H9 (cell line): ENCODE measurements around the gene RASSF3. TPM values are rescaled to one million over a fixed set of nuclear protein-coding genes. Genes with fewer than 3 reads are reported as not detected.

ENCODE experiments used
- DNase-seq: peaks from one replicate; pipeline ENCODE4 v3.0.0-alpha.2; 2017
- H2AFZ ChIP-seq: one replicate; pipeline ENCODE4 v1.6.1; 2013; ENCODE audit warnings: mild to moderate bottlenecking, low read length, control low read depth, moderate library complexity
- H2AK5ac ChIP-seq: 2 replicates; pipeline ENCODE4 v1.6.1; 2013; ENCODE audit warnings: low read length, control low read depth, mixed read lengths; ENCODE audit not compliant: insufficient read length
- H2BK120ac ChIP-seq: one replicate; pipeline ENCODE4 v1.6.1; 2013; ENCODE audit warnings: low read depth, mild to moderate bottlenecking, low read length, control low read depth, inconsistent platforms; ENCODE audit not compliant: poor library complexity, severe bottlenecking
- H2BK12ac ChIP-seq: 2 replicates; pipeline ENCODE4 v1.6.1; 2013; ENCODE audit warnings: low read length, control low read depth, mixed read lengths, low read depth; ENCODE audit not compliant: insufficient read length
- H2BK15ac ChIP-seq: 2 replicates; pipeline ENCODE4 v1.6.1; 2013; ENCODE audit warnings: low read depth, low read length, control low read depth
- H2BK20ac ChIP-seq: one replicate; pipeline ENCODE4 v1.6.1; 2013; ENCODE audit warnings: low read depth, mild to moderate bottlenecking, low read length, control low read depth, inconsistent platforms; ENCODE audit not compliant: poor library complexity, severe bottlenecking
- H2BK5ac ChIP-seq: 2 replicates; pipeline ENCODE4 v1.6.1; 2013; ENCODE audit warnings: low read length, control low read depth, mixed read lengths; ENCODE audit not compliant: insufficient read length
- H3K14ac ChIP-seq: 2 replicates; pipeline ENCODE4 v1.6.1; 2013; ENCODE audit warnings: low read length, control low read depth; ENCODE audit not compliant: insufficient read depth
- H3K18ac ChIP-seq: 2 replicates; pipeline ENCODE4 v1.6.1; 2013; ENCODE audit warnings: low read depth, mild to moderate bottlenecking, mixed read lengths, low read length, control low read depth; ENCODE audit not compliant: insufficient read length
- H3K23ac ChIP-seq: 2 replicates; pipeline ENCODE4 v1.6.1; 2013; ENCODE audit warnings: low read length, control low read depth, mixed read lengths, low read depth; ENCODE audit not compliant: insufficient read length
- H3K23me2 ChIP-seq: 2 replicates; pipeline ENCODE4 v1.6.1; 2013; ENCODE audit warnings: low read depth, mild to moderate bottlenecking, mixed read lengths, low read length, control low read depth; ENCODE audit not compliant: insufficient read length, poor library complexity, severe bottlenecking
- H3K27ac ChIP-seq: 2 replicates; pipeline ENCODE4 v1.5.1; 2013; ENCODE audit warnings: low read length, control low read depth, mixed read lengths, low read depth; ENCODE audit not compliant: insufficient read length
- H3K27me3 ChIP-seq: 2 replicates; pipeline ENCODE4 v1.6.1; 2013; ENCODE audit warnings: low read length, control low read depth, inconsistent platforms; ENCODE audit not compliant: insufficient read depth
- H3K4ac ChIP-seq: 2 replicates; pipeline ENCODE4 v1.6.1; 2013; ENCODE audit warnings: low read depth, mild to moderate bottlenecking, control low read depth, inconsistent platforms, low read length, moderate library complexity
- H3K4me1 ChIP-seq: 2 replicates; pipeline ENCODE4 v1.6.1; 2013; ENCODE audit warnings: low read length, control low read depth, inconsistent platforms; ENCODE audit not compliant: insufficient read depth
- H3K4me2 ChIP-seq: 2 replicates; pipeline ENCODE4 v1.6.1; 2013; ENCODE audit warnings: low read length, control low read depth, mixed read lengths; ENCODE audit not compliant: insufficient read length, insufficient read depth
- H3K56ac ChIP-seq: 2 replicates; pipeline ENCODE4 v1.6.1; 2013; ENCODE audit warnings: low read depth, mild to moderate bottlenecking, mixed read lengths, low read length, control low read depth; ENCODE audit not compliant: insufficient read length
- H3K79me1 ChIP-seq: 2 replicates; pipeline ENCODE4 v1.6.1; 2013; ENCODE audit warnings: low read depth, mild to moderate bottlenecking, moderate library complexity, low read length, control low read depth, inconsistent platforms; ENCODE audit not compliant: insufficient read depth, poor library complexity, severe bottlenecking
- H3K79me2 ChIP-seq: 2 replicates; pipeline ENCODE4 v1.6.1; 2013; ENCODE audit warnings: low read length, control low read depth, inconsistent platforms; ENCODE audit not compliant: insufficient read depth
- H3K9ac ChIP-seq: 2 replicates; pipeline ENCODE4 v1.6.1; 2013; ENCODE audit warnings: low read length, control low read depth, mixed read lengths; ENCODE audit not compliant: insufficient read length; ENCODE audit errors: extremely low read depth
- H3K9me3 ChIP-seq: one replicate; pipeline ENCODE4 v1.6.1; 2013; ENCODE audit warnings: low read depth, low read length, inconsistent platforms; ENCODE audit not compliant: control insufficient read depth
- H3T11ph ChIP-seq: one replicate; pipeline ENCODE4 v1.6.1; 2013; ENCODE audit warnings: mild to moderate bottlenecking, low read length, control low read depth, inconsistent platforms
- H4K20me1 ChIP-seq: one replicate; pipeline ENCODE4 v1.6.1; 2013; ENCODE audit not compliant: control insufficient read depth, insufficient read length, insufficient read depth
- H4K5ac ChIP-seq: 2 replicates; pipeline ENCODE4 v1.6.1; 2013; ENCODE audit warnings: low read depth, mild to moderate bottlenecking, mixed read lengths, low read length, control low read depth; ENCODE audit not compliant: insufficient read length
- H4K8ac ChIP-seq: replicated peaks from 2 replicates; pipeline ENCODE4 v1.6.1; 2013; ENCODE audit warnings: low read length, control low read depth, mixed read lengths, low read depth; ENCODE audit not compliant: insufficient read length
- H4K91ac ChIP-seq: 2 replicates; pipeline ENCODE4 v1.6.1; 2013; ENCODE audit warnings: low read depth, mild to moderate bottlenecking, moderate library complexity, mixed read lengths, low read length, control low read depth; ENCODE audit not compliant: insufficient read length
- H3K27ac Mint-ChIP-seq, 3 experiments: 2 replicates in 2 of 3; 3 replicates in 1 of 3; pipeline ENCODE4 v1.8.0; 2020 to 2021; ENCODE audit warnings: mixed read lengths in 3 of 3, mild to moderate bottlenecking in 1 of 3, moderate library complexity in 1 of 3
- H3K27me3 Mint-ChIP-seq: 2 replicates; pipeline ENCODE4 v1.8.0; 2021; ENCODE audit warnings: low read depth, mild to moderate bottlenecking, moderate library complexity, mixed read lengths
- H3K36me3 Mint-ChIP-seq, 3 experiments: 2 replicates in 2 of 3; 3 replicates in 1 of 3; pipeline ENCODE4 v1.8.0; 2020 to 2021; ENCODE audit warnings: low read depth in 3 of 3, mixed read lengths in 3 of 3; ENCODE audit not compliant: insufficient read depth in 1 of 3
- H3K4me1 Mint-ChIP-seq, 2 experiments: 2 replicates each; pipeline ENCODE4 v1.8.0; 2020; ENCODE audit warnings: mixed read lengths in 2 of 2
- H3K4me3 Mint-ChIP-seq, 2 experiments: 2 replicates in 1 of 2; 3 replicates in 1 of 2; pipeline ENCODE4 v1.8.0; 2020 to 2021; ENCODE audit warnings: mild to moderate bottlenecking in 2 of 2, mixed read lengths in 2 of 2, moderate library complexity in 1 of 2
- H3K9me3 Mint-ChIP-seq, 2 experiments: 2 replicates in 1 of 2; 3 replicates in 1 of 2; pipeline ENCODE4 v1.8.0; 2020; ENCODE audit warnings: mild to moderate bottlenecking in 2 of 2, mixed read lengths in 2 of 2, moderate library complexity in 1 of 2
- CTCF ChIP-seq: fragments of 200-600 bp; sonication (generic); conservative IDR thresholded peaks from 3 replicates; pipeline ENCODE4 v1.8.0; 2021; ENCODE audit warnings: antibody characterized with exemption, mild to moderate bottlenecking
- WGBS: extraction: QIAGEN DNeasy Blood & Tissue Kit; methylation state at CpG from one replicate; pipeline ENCODE4 v1.1.7; 2013; ENCODE audit warnings: missing lambda C conversion rate, low lambda C conversion rate, mixed read lengths; ENCODE audit not compliant: insufficient read length; ENCODE audit errors: extremely low coverage; 5-methylcytosine and 5-hydroxymethylcytosine counted together
- total RNA-seq: library from RNA; stranded (reverse); gene quantifications from 2 replicates; pipeline ENCODE4 v1.2.1, GENCODE V29; 2021

The RASSF3 gene
- total RNA-seq, 1 experiment from 2014 or later, result 45.1 TPM

GRCh38 chr12:64671681-64672080, 61.4 kb downstream of the RASSF3 start:
- Histone ChIP-seq H3K23me2 (no peaks in the 10 kb centered on the region), H3K4me2 (no peak overlapping the region), H4K91ac (no peak overlapping the region), H4K20me1 (no peaks in the 10 kb centered on the region), H3K79me1 (peaks cover 6% of the 10 kb centered on the region), H3K56ac (no peak overlapping the region), H2BK20ac (no peak overlapping the region), H2BK5ac (no peak overlapping the region), H3K9me3 (no peaks in the 10 kb centered on the region), H3K23ac (no peak overlapping the region), H4K5ac (no peak overlapping the region), H3K27ac (no peak overlapping the region), H3K79me2 (peaks cover 10% of the 10 kb centered on the region; the same call in 1 of the 2 replicates), H3K14ac (no peak overlapping the region), H4K8ac (no peak overlapping the region), H3T11ph (no peak overlapping the region), H2BK12ac (no peak overlapping the region), H2BK15ac (no peak overlapping the region), H3K18ac (no peak overlapping the region), H3K4me1 (peaks cover 23% of the 10 kb centered on the region), H2AFZ (no peak overlapping the region), H3K9ac (no peak overlapping the region), H2BK120ac (no peak overlapping the region), H3K27me3 (no peaks in the 10 kb centered on the region), H2AK5ac (no peak overlapping the region), H3K4ac (no peak overlapping the region)
- whole genome bisulfite sequencing, result no CpG with 5 or more reads among the region's 4 CpGs
- no peaks in the 10 kb centered on the region for H3K9me3 Mint-ChIP-seq
- H3K4me3 Mint-ChIP-seq, result no peak overlapping the region
- DNase-seq, result no peak
- no peaks in the 10 kb centered on the region; a peak in 1 of 7 replicates for H3K36me3 Mint-ChIP-seq
- TF ChIP-seq CTCF, result no peak
- H3K4me1 Mint-ChIP-seq, result peaks cover 63 to 78% of the 10 kb centered on the region in 2 experiments
- H3K27me3 Mint-ChIP-seq, result no peaks in the 10 kb centered on the region
- peak overlapping the region in 2 of 3 experiments; percentile 28 to 84; a peak in 3 of 7 replicates for H3K27ac Mint-ChIP-seq
